HG02884 (cell line): ENCODE measurements around the gene HIPK4.
"Not testable (repeated sequence)": the region's sequence is repeated elsewhere in the genome, so short reads cannot be mapped to it uniquely, and the experiment has no call there.

Source experiments
- ATAC-seq: cut with Tn5 transposase; IDR thresholded peaks from one replicate; pipeline ENCODE4 v1.9.1; 2021; ENCODE audit warnings: mild to moderate bottlenecking, moderate library complexity; ENCODE audit not compliant: unreplicated experiment

The HIPK4 gene, protein sequence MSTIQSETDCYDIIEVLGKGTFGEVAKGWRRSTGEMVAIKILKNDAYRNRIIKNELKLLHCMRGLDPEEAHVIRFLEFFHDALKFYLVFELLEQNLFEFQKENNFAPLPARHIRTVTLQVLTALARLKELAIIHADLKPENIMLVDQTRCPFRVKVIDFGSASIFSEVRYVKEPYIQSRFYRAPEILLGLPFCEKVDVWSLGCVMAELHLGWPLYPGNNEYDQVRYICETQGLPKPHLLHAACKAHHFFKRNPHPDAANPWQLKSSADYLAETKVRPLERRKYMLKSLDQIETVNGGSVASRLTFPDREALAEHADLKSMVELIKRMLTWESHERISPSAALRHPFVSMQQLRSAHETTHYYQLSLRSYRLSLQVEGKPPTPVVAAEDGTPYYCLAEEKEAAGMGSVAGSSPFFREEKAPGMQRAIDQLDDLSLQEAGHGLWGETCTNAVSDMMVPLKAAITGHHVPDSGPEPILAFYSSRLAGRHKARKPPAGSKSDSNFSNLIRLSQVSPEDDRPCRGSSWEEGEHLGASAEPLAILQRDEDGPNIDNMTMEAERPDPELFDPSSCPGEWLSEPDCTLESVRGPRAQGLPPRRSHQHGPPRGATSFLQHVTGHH

DNA sequence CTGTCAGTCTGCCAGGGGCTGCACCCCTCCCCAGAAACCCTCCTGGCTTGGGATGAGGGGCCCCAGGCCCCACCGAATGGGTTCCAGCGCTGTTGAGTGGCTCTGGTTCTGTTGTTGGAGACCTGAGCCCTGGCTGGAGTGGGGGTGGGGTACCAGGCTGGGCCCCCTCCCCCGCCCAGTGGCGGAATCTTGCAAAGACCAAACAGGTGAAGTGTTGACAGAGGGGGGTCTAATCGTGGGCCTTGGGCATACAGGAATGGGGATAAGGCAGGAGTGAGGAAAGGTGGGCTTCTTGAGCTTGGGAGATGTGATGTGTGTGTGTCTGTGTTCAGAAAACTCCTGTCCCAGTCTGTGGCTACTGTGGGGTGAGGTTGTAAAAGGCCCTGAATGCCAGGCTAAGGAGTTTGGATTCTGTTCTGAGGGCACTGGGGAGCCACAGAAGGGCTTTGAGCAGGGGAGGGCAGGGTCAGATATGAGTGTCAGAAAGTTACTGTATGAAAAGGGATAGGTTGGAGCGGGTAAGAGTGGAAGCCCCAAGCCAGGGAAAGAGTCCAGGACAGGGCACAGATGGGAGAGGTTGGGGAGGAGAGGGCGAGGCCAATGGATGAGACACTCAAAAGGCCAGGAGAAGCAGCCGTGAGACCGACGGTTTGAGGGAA, at the start of gene HIPK4:
TSS of gene HIPK4 (minus strand) at position 98 of the 659 bp plus-strand sequence. CDS start 279 bp downstream, outside the sequence.
- ATAC-seq, result no peak

GRCh38 chr19:40438284-40438683, 48.3 kb upstream of the HIPK4 start:
- no peak for ATAC-seq

DNA sequence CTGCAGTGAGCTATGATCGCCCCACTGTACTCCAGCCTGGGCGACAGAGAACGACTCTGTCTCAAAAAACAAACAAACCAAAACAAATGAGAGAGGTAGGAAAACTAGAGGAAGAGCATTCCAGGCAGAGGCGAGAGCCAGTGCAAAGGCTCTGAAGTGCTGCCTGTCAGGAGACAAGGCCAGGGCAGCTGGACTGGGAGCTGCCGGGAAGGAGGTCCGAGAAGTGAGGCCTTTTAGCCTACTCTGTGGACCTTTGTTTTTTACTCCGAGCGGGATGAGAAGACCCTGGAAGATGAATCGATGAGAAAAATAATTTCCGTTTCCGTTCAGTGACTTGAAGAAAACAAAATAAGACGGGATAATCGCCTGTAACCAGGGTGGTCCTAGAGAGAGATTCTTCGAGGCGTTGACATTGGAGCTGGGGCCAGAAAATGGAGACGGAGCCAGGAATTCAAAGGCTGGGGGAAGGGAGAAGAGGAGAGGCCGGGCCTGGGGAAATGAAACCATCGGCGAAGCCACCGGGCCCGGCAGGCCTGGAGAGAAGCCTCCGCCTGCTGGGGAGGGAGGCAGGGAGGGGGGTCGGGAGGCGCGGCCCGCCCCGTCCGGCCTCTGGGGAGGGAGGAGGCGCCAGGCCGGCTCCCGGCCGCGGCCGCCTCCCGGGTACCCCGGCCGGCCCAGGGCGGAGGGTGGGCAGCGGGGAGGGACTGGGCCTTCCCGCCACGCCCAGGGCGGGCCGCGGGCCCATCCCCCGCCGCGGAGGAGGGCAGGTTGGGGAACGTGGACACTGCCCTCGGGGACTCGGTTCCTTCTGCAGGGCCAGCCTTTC, 43.6 kb upstream of the HIPK4 start:
- ATAC-seq, result no peak

- ATAC-seq, result not testable (repeated sequence)
These were observed 42.8 kb upstream of the HIPK4 start for GRCh38 chr19:40432760-40433159.

DNA sequence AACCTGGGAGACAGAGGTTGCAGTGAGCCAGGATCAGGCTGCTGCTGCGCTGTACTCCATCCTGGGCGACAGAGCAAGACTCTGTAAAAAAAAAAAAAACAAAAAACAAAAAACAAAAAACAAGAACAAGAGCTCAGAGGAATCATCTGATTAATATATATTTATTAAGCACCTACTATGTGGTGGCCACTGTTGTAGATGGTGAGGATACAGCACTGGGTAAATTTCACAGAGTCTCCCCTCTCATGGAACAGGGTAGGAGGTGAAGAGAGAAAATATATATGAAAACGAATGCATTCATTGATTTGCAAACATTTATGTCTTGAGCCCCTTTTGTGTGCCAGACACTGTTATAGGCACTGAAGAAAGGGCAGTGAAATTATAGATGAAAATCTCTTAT, 41.7 kb upstream of the HIPK4 start:
- ATAC-seq, result no peak

- not testable (repeated sequence) for ATAC-seq
These were observed 40.3 kb upstream of the HIPK4 start for GRCh38 chr19:40430242-40430641.

DNA sequence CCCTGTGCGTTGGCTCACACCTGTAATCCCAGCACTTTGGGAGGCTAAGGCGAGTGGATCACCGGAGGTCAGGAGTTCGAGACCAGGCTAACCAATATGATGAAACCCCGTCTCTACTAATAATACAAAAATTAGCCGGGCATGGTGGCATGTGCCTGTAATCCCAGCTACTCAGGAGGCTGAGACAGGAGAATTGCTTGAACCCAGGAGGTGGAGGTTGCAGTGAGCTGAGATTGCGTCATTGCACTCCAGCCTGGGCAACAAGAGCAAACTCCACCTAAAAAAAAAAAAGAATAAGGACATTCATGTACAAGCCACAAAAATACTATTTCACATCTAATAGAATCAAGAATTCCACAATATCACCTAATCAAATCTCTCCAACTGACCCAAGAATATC, 38.2 kb upstream of the HIPK4 start:
- not testable (repeated sequence) for ATAC-seq

GRCh38 chr19:40425450-40426287, 35.7 kb upstream of the HIPK4 start, which contains the start of gene SERTAD1:
SERTAD1 (minus strand) TSS chr19:40425992; CDS start chr19:40423546, 2,446 bp downstream.
- ATAC-seq, result peak; percentile 76

- ATAC-seq, result no peak
These were observed 34.9 kb upstream of the HIPK4 start for GRCh38 chr19:40424637-40425449.

DNA sequence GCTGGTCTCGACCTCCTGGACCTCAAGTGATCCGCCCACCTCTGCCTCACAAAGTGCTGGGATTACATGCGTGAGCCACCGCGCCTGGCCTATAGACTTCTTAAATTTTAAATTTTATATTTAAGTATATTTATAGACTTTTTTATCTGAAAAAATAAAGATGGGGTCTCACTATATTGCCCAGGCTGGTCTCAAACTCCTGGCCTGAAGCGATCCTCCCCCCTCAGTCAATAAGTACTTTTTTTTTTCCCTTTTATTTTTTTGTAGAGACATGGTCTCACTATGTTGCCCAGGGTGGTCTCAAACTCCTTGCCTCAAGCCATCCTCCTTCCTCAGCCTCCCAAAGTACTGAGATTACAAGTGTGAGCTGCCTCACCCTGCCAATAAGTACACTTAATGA, 34.0 kb upstream of the HIPK4 start:
- no peak for ATAC-seq

DNA sequence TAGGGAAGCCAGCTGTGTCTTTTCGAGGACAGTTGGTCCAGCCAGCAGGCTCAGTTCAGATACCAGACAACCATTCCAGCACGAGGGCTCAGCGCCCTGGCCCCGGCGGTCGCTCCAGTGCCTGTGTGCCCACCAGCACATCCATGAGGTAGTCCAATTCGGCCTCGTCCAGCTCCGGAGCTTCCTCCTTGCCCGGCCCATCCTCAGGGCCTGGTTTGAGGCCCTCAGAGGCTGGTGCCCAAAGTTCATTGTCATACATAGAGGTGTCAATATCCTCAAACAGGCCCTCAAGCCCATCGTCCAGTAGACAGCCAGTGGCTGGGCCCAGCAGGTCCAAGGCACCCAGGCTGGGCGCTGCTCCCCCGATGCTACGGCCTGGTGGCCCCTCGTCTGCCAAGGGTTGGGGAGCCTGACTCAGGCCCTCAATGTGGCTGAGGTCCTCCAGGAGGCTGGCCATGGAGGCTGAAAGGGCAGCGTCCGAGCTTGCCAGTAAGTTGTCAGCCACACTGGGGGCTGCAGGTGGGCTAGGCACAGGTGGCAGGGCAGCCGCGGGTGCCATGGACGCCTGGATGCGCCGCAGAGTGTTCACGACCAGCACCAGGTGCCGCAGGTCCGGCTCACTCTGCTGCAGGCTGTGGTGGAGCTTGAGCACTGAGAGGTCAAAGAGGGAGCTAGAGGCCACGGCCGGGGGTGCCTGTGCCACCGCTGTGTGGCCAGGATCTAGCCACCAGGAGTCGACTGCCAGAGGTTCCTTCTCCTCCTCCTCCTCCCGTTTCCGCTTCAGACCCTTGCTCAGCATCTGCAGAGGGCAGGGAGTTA, 33.0 kb upstream of the HIPK4 start:
- no peak for ATAC-seq

DNA sequence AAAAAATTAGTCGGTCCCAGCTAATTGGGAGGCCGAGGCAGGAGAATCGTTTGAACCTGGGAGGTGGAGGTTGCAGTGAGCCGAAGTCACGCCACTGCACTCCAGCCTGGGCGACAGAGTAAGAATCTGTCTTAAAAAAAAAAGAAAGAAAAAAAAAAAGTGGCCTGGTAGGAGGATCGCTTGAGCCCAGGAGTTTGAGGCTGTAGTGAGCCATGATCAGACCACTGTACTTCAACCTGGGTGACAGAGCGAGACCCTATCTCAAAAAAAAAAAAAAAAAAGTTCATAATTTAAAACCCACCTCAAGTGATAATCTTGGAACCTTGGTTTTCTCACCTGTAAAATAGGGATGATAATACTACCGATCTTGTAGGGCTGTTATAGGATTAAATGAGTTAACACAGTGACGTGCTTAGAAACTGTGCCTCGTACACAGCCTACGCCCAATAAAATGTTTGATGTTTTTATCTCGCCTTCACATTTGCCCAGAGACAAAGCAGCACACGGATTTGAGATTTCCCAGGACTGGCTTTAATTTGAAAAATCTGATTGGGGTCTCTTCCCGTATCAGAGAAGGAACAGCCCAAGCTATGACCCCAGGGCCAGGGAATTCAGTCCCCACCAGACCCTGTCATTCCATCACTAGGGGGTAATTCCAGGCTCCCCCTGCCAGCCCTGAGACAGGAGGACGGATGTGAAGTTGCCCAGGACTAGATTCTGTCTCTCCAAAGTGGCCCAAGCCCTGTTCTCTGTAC, 32.2 kb upstream of the HIPK4 start:
- ATAC-seq, result no peak

DNA sequence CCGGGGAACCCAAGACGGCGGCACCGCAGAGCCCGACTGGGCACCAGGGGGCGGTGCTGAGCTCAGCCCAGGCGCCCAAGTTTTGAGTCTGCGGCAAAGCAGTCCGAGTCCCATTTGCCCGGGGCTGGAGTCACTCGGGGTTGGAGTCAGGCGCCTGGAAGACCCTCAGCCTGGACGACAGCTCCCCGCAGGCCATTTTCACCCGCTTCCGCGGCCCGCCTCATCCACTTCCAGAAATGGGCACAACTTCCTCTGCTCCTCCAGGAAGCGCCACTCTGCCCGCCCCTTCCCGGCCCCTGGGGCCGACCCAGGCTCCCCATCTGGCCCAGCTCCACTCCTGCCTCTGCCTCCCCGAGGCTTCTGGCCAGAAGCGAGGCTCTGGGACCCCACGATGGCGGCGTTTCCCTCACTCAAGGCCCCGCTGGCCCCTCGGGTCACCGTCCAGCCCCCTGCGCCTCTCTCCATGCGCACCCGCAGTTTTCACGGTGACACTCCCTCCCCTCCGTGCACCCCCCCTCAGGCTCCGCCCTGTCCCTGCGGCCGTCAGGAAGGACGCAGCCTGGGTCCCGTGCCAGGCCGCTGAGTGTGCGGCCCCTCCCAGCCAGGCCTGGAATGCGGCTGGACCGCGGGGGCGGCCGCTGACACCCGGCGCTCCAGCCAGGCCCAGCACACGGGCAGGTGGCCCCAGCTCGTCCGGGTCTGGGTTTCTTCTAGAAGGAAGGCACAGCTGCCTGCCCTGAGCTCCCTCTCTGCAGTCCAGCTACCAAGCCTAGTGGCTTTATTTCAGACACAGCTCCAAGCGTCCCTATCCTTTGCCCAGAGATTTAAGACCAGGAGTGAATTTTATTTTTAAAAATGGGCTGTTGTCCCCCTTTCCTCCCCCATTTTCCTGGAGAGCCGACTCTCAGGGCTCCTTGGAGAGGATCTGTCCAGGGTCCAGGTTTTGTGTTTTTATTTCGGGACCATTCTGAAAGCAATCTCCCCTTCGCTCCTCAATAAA, 31.1 kb upstream of the HIPK4 start:
- ATAC-seq, result no peak

DNA sequence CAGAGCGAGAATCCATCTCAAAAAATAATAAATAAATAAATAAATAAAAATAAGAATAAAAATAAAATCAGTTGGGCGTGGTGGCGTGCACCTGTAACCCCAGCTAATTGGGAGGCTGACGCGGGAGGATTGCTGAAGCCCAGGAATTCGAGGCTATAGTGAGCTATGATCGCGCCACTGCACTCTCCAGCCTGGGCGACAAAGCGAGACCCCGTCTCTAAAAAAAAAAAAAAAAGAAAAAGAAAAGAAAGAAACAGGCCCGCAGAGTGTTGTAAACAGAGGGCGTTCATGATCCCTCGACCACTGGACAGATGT, 30.4 kb upstream of the HIPK4 start:
- ATAC-seq, result no peak

DNA sequence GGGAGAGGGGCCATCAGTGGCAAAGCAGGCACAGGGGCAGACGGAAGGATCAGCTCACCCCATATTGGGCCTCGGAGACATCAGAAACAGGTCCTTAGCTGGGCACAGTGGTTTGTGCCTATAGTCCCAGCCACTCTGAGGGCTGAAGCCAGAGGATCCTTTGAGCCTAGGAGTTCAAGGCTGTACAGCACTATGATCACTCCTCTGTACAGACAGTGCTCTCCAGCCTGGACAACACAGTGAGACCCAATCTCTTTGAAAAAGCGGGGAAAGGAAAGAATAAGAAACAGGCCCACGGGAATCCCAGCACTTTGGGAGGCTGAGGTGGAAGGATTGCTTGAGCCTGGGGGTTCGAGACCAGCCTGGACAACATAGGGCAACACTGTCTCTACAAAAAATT, 29.8 kb upstream of the HIPK4 start:
- ATAC-seq, result no peak

DNA sequence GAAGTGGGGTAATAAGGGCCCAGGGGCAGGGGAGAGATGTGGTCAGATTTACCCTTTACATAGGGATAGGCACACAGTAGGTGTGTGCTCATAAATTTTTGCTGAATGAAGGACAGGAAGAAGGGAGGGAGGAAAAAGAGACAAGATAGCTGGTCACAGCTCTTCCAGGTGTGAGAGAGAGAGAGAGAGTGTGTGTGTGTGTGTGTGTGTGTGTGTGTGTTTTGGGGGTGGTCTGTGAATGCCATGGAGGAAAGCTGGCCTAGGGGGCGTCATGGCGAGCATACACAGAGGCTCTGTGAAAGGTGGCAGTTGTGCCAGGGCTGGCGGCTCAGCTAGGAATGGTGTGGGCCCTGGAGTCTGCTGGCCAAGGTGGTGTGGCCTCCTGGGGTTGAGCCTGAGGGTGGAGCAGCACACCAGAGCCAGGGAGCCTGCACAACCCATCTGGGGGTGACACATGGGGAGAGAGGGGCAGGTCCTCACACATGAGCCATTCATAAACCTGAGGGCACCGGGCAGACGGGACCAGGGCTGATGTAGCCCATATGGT, 29.2 kb upstream of the HIPK4 start:
- ATAC-seq, result no peak
